Measurements from ENCODE around the gene CAPN6. TPM values are rescaled to one million over a fixed set of nuclear protein-coding genes. Genes with fewer than 3 reads are reported as not detected.

The CAPN6 gene
- polyA plus RNA-seq, 1 donor (not counting 4 experiments of a cell fraction or from before 2014, with no cell fraction given), result 0.03 TPM

DNA sequence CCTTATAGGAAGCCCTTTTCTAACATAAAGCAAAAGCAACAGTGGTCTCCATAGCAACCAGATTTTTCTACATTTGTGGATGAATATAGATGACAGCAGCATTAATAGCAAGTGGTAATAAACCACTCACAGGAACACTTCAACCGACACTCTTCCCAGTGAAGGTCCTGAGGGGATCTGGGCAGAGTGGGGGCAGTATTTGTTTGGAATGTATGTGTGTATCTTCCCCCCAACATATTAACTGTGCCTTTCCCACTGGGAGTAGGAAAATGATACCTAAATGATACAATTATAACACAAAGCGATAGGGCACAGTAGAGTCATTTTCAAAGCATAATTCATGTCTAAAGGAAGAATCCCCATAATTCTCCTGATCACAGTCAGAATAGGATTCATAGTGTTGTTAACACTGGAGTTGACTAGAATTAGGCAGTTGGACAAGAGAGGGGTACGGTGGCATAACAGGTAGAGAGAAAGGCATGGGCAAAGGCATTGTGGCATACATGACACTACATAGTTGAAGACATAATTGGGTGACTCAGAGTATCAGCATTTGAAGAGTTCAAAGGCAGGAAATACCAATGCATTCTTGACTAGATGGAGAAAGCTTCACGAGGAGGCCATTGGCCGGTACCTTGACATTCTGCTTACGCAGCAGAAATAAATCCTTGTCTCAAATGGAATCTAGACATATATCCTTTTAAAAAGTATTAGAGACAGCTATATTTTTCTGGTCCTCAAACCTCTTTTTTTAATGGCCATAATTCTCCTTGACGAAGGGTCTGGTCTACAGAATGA, 15.2 kb downstream of the CAPN6 start:
- TF ChIP-seq, protein P1, sequence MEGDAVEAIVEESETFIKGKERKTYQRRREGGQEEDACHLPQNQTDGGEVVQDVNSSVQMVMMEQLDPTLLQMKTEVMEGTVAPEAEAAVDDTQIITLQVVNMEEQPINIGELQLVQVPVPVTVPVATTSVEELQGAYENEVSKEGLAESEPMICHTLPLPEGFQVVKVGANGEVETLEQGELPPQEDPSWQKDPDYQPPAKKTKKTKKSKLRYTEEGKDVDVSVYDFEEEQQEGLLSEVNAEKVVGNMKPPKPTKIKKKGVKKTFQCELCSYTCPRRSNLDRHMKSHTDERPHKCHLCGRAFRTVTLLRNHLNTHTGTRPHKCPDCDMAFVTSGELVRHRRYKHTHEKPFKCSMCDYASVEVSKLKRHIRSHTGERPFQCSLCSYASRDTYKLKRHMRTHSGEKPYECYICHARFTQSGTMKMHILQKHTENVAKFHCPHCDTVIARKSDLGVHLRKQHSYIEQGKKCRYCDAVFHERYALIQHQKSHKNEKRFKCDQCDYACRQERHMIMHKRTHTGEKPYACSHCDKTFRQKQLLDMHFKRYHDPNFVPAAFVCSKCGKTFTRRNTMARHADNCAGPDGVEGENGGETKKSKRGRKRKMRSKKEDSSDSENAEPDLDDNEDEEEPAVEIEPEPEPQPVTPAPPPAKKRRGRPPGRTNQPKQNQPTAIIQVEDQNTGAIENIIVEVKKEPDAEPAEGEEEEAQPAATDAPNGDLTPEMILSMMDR (optimal IDR thresholded peaks at IDR 0.05 in 1 of 3, IDR thresholded peaks at IDR 0.05 in 1 of 3, conservative IDR thresholded peaks at IDR 0.05 in 1 of 3; ENCODE audit: extremely low read depth in 1 of 3, insufficient read depth in 2 of 3, low read length in 3 of 3), result no peak
- no peak for TF ChIP-seq EZH2 (IDR thresholded peaks at IDR 0.05; ENCODE audit: low read length)
- no peaks in the 10 kb centered on the region for H3K9me3 ChIP-seq (ENCODE audit: control insufficient read depth, low read depth, low read length)
- no peak overlapping the region for H2AFZ ChIP-seq (ENCODE audit: control insufficient read depth, low read length)
- no peaks in the 10 kb centered on the region for H4K20me1 ChIP-seq (ENCODE audit: control insufficient read depth, extremely low read depth, insufficient read depth, low read length)
- H3K27ac ChIP-seq (ENCODE audit: control insufficient read depth, insufficient read depth, low read length), result no peak overlapping the region
- H3K27me3 ChIP-seq (ENCODE audit: control insufficient read depth, extremely low read depth, insufficient read depth, low read length), result no peaks in the 10 kb centered on the region
- no peak overlapping the region for H3K4me3 ChIP-seq (ENCODE audit: control insufficient read depth in 2 of 3, extremely low read depth in 1 of 3, insufficient read depth in 2 of 3, low read depth in 1 of 3, low read length in 3 of 3)
- H3K9me1 ChIP-seq (ENCODE audit: control insufficient read depth, extremely low read depth, insufficient read depth, low read length), result no peaks in the 10 kb centered on the region
- H3K4me1 ChIP-seq (ENCODE audit: control insufficient read depth, extremely low read depth, insufficient read depth, low read length), result no peaks in the 10 kb centered on the region
- DNase-seq (ENCODE audit: low read depth, low spot score) (no peak), FAIRE-seq (peak; percentile 9)
- no peak overlapping the region for H3K9ac ChIP-seq (ENCODE audit: control insufficient read depth, extremely low read depth, insufficient read depth, low read length)
- H3K4me2 ChIP-seq (ENCODE audit: control insufficient read depth, extremely low read depth, insufficient read depth, low read depth, low read length), result no peak overlapping the region
- H3K79me2 ChIP-seq (ENCODE audit: control insufficient read depth, insufficient read depth, low read length), result no peaks in the 10 kb centered on the region
- H3K36me3 ChIP-seq (ENCODE audit: control insufficient read depth in 2 of 2, extremely low read depth in 1 of 2, insufficient read depth in 2 of 2, low read length in 2 of 2), result no peaks in the 10 kb centered on the region
- dilution Hi-C loops (cut with MboI; ENCODE audit: extremely low pct_ligation_motif_present, low sequenced_read_pairs), result no loop called here

DNA sequence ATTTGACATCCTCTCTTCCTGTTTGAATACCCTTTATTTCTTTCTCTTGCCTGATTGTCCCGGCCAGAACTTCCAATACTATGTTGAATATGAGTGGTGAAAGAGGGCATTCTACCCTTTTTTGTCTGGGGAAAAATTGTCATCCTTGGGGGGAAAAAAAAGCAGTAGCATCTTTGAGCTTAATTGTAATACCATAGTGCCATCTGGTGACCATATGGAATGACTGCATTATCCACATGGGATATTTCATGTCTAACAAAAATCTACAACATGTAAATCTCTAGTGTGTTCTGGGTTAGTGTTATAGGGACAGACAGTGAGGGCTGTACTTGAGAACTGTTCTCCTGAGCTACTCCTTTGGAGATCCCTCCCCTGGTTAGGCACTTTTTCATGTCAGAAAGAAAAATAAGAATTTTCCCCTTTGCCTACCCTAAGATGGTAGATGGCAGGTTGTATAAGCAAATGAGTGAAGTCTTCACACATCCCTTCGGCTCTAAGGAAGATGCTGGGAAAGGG, 26.0 kb downstream of the CAPN6 start:
- peaks cover 10% of the 10 kb centered on the region for H3K27me3 ChIP-seq (ENCODE audit: control insufficient read depth, extremely low read depth, insufficient read depth, low read length)
- no peaks in the 10 kb centered on the region for H3K9me1 ChIP-seq (ENCODE audit: control insufficient read depth, extremely low read depth, insufficient read depth, low read length)
- no peak overlapping the region for H3K4me2 ChIP-seq (ENCODE audit: control insufficient read depth, extremely low read depth, insufficient read depth, low read depth, low read length)
- FAIRE-seq (no peak), DNase-seq (ENCODE audit: low read depth, low spot score) (no peak)
- no peak overlapping the region for H2AFZ ChIP-seq (ENCODE audit: control insufficient read depth, low read length)
- dilution Hi-C loops (cut with MboI; ENCODE audit: extremely low pct_ligation_motif_present, low sequenced_read_pairs), result no loop called here
- H3K4me1 ChIP-seq (ENCODE audit: control insufficient read depth, extremely low read depth, insufficient read depth, low read length), result no peaks in the 10 kb centered on the region
- H3K36me3 ChIP-seq (ENCODE audit: control insufficient read depth in 2 of 2, extremely low read depth in 1 of 2, insufficient read depth in 2 of 2, low read length in 2 of 2), result no peaks in the 10 kb centered on the region
- no peak for TF ChIP-seq EZH2 (IDR thresholded peaks at IDR 0.05; ENCODE audit: low read length)
- TF ChIP-seq, protein P1 (optimal IDR thresholded peaks at IDR 0.05 in 1 of 3, IDR thresholded peaks at IDR 0.05 in 1 of 3, conservative IDR thresholded peaks at IDR 0.05 in 1 of 3; ENCODE audit: extremely low read depth in 1 of 3, insufficient read depth in 2 of 3, low read length in 3 of 3), result peak in 2 of 3 experiments; percentile 46 to 48
- no peaks in the 10 kb centered on the region for H3K79me2 ChIP-seq (ENCODE audit: control insufficient read depth, insufficient read depth, low read length)
- H3K9ac ChIP-seq (ENCODE audit: control insufficient read depth, extremely low read depth, insufficient read depth, low read length), result no peak overlapping the region
- no peaks in the 10 kb centered on the region for H4K20me1 ChIP-seq (ENCODE audit: control insufficient read depth, extremely low read depth, insufficient read depth, low read length)
- no peak overlapping the region for H3K27ac ChIP-seq (ENCODE audit: control insufficient read depth, insufficient read depth, low read length)
- H3K4me3 ChIP-seq (ENCODE audit: control insufficient read depth in 2 of 3, extremely low read depth in 1 of 3, insufficient read depth in 2 of 3, low read depth in 1 of 3, low read length in 3 of 3), result no peak overlapping the region
- H3K9me3 ChIP-seq (ENCODE audit: control insufficient read depth, low read depth, low read length), result no peaks in the 10 kb centered on the region
